Measurements from ENCODE around the gene TEX38. TPM values are rescaled to one million over a fixed set of nuclear protein-coding genes. Genes with fewer than 3 reads are reported as not detected.

Gene TEX38
- total and polyA plus RNA-seq, 2 donors (not counting 1 experiment from before 2014, with no cell fraction given), result not detected

DNA sequence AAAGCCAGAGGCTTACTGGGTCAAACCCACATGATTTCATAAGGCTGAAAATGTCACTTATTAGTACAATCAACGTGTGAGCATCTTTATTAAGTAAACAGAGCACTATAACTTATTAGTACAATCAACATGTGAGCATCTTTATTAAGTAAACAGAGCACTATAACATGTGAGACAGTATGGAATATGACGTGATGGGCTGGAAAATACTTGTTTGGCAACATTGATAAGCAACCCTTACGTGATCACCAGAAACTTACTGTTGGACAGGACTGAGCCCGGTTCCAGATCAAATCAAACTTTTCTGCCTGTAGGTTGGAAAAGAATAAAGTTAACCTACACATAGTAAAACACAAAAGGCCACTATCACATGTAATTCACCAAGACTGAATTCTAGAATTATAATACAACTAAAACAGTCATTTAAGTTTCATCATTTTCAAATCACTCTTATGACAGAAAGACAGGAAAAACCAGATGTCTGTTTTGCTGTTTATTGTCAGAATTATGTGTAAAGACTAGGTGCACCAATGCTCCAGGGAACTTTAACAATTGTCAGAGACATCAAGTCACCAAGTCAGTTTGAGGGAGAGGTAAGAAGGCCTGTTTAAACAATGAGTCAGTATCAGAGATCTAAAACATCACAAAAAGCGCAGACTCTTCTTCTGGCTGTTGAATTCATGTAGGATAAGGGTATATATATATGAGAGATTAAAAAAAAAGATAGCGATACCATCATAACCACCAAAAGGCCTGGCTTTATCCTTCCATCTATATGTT lies 19.1 kb upstream of the TEX38 start:
- Histone ChIP-seq H3K9me3 (ENCODE audit: control extremely low read depth in 1 of 3, control insufficient read depth in 2 of 3, insufficient read depth in 1 of 3, low read length in 2 of 3) (peaks cover 0 to 4% (median 2%) of the 10 kb centered on the region in 3 donors), H3K27ac (ENCODE audit: low read length in 2 of 2) (no peak overlapping the region), H4K20me1 (ENCODE audit: control insufficient read depth, insufficient read depth, low read length, poor library complexity, severe bottlenecking) (no peaks in the 10 kb centered on the region), H3K27me3 (replicated peaks in 1 of 4; ENCODE audit: control extremely low read depth in 1 of 4, control insufficient read depth in 3 of 4, insufficient read depth in 4 of 4, low read length in 3 of 4) (no peaks in the 10 kb centered on the region), H3K4me2 (replicated peaks; ENCODE audit: low read depth, low read length, poor library complexity, severe bottlenecking) (no peak overlapping the region), H3K79me2 (ENCODE audit: control insufficient read depth, insufficient read depth, low read length) (no peaks in the 10 kb centered on the region), H3K4me1 (ENCODE audit: control insufficient read depth in 2 of 2, insufficient read depth in 2 of 2, low read length in 2 of 2) (no peaks in the 10 kb centered on the region), H3K9ac (ENCODE audit: low read length) (no peak overlapping the region), H2AFZ (ENCODE audit: insufficient read depth, low read depth, low read length, poor library complexity, severe bottlenecking) (no peak overlapping the region), H3K4me3 (ENCODE audit: control extremely low read depth in 1 of 5, extremely low read depth in 1 of 5, insufficient read depth in 1 of 5, low read depth in 2 of 5, low read length in 4 of 5) (no peak overlapping the region), H3K36me3 (replicated peaks in 1 of 2; ENCODE audit: control extremely low read depth in 1 of 2, control insufficient read depth in 1 of 2, extremely low read depth in 1 of 2, insufficient read depth in 2 of 2, low read length in 1 of 2) (peaks cover 14 to 44% of the 10 kb centered on the region in 2 experiments)
- H3K9me3 Mint-ChIP-seq (ENCODE audit: insufficient read depth), result peaks cover 5% of the 10 kb centered on the region
- no peak overlapping the region for H3K4me3 Mint-ChIP-seq
- CTCF ChIA-PET, result no interaction called here
- ATAC-seq (ENCODE audit: low read depth), result no peak
- no peak for DNase-seq
- intact Hi-C loops (cut with micrococcal nuclease), result no loop called here
- no peak overlapping the region for H3K27ac Mint-ChIP-seq
- 100% methylated on average over 2 of the region's 6 CpGs for WGBS (ENCODE audit: insufficient coverage)
- no peaks in the 10 kb centered on the region for H3K27me3 Mint-ChIP-seq
- no peaks in the 10 kb centered on the region for H3K4me1 Mint-ChIP-seq
- TF ChIP-seq EZH2 (IDR thresholded peaks at IDR 0.05; ENCODE audit: borderline replicate concordance, insufficient read depth, low read depth, low read length, poor library complexity, severe bottlenecking), result no peak
- TF ChIP-seq, protein P1, sequence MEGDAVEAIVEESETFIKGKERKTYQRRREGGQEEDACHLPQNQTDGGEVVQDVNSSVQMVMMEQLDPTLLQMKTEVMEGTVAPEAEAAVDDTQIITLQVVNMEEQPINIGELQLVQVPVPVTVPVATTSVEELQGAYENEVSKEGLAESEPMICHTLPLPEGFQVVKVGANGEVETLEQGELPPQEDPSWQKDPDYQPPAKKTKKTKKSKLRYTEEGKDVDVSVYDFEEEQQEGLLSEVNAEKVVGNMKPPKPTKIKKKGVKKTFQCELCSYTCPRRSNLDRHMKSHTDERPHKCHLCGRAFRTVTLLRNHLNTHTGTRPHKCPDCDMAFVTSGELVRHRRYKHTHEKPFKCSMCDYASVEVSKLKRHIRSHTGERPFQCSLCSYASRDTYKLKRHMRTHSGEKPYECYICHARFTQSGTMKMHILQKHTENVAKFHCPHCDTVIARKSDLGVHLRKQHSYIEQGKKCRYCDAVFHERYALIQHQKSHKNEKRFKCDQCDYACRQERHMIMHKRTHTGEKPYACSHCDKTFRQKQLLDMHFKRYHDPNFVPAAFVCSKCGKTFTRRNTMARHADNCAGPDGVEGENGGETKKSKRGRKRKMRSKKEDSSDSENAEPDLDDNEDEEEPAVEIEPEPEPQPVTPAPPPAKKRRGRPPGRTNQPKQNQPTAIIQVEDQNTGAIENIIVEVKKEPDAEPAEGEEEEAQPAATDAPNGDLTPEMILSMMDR (IDR thresholded peaks at IDR 0.05), result no peak
- POLR2A ChIA-PET, result no interaction called here

DNA sequence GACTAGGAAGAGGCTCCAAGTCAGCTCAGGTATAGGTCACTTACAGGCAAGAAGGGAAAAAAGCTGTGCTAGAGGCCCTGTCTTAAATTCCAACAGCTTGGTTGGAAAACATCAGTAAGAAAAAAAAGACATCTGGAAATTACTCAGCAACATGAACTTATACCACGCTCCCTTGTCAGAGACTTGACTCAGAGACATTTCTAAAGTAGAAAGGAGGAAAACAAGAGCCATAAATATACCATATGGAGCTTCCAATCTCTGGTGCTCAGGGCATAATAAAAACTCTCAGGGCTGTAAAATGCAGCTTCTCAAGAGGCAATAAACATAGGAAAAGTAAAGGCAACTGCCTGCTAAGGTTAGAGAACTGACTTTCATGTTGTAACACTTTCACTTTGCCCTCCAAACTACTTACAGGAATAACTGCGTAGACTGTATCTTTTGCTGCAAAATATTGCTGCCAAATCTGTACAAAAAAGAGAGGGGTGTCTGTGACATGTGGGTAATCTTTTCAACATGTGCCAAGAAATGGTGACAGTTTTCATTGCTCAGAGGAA lies 18.2 kb upstream of the TEX38 start:
- H4K20me1 ChIP-seq (ENCODE audit: control insufficient read depth, insufficient read depth, low read length, poor library complexity, severe bottlenecking), result no peaks in the 10 kb centered on the region
- ATAC-seq (ENCODE audit: low read depth), result no peak
- H3K4me3 ChIP-seq (ENCODE audit: control extremely low read depth in 1 of 5, extremely low read depth in 1 of 5, insufficient read depth in 1 of 5, low read depth in 2 of 5, low read length in 4 of 5), result no peak overlapping the region
- no peaks in the 10 kb centered on the region for H3K4me1 ChIP-seq (ENCODE audit: control insufficient read depth in 2 of 2, insufficient read depth in 2 of 2, low read length in 2 of 2)
- no CpG with 5 or more reads among the region's 2 CpGs for WGBS (ENCODE audit: insufficient coverage)
- peaks cover 14 to 42% of the 10 kb centered on the region in 2 experiments for H3K36me3 ChIP-seq (replicated peaks in 1 of 2; ENCODE audit: control extremely low read depth in 1 of 2, control insufficient read depth in 1 of 2, extremely low read depth in 1 of 2, insufficient read depth in 2 of 2, low read length in 1 of 2)
- POLR2A ChIA-PET, result no interaction called here
- H3K27ac ChIP-seq (ENCODE audit: low read length in 2 of 2), result no peak overlapping the region
- intact Hi-C loops (cut with micrococcal nuclease), result no loop called here
- H3K9me3 ChIP-seq (ENCODE audit: control extremely low read depth in 1 of 3, control insufficient read depth in 2 of 3, insufficient read depth in 1 of 3, low read length in 2 of 3), result no peaks in the 10 kb centered on the region
- Mint-ChIP-seq H3K9me3 (ENCODE audit: insufficient read depth) (peaks cover 5% of the 10 kb centered on the region), H3K4me3 (no peak overlapping the region), H3K27ac (no peak overlapping the region), H3K27me3 (no peaks in the 10 kb centered on the region), H3K4me1 (no peaks in the 10 kb centered on the region)
- H3K4me2 ChIP-seq (replicated peaks; ENCODE audit: low read depth, low read length, poor library complexity, severe bottlenecking), result no peak overlapping the region
- CTCF ChIA-PET, result interaction anchor here (0.6 kb wide), 1 partner anchor 8 kb away, joined by 4 read pairs; no protein-coding TSS in a partner anchor
- no peak overlapping the region for H3K9ac ChIP-seq (ENCODE audit: low read length)
- DNase-seq, result no peak
- no peaks in the 10 kb centered on the region for H3K27me3 ChIP-seq (replicated peaks in 1 of 4; ENCODE audit: control extremely low read depth in 1 of 4, control insufficient read depth in 3 of 4, insufficient read depth in 4 of 4, low read length in 3 of 4)
- TF ChIP-seq EZH2 (IDR thresholded peaks at IDR 0.05; ENCODE audit: borderline replicate concordance, insufficient read depth, low read depth, low read length, poor library complexity, severe bottlenecking), result no peak
- TF ChIP-seq, protein P1 (IDR thresholded peaks at IDR 0.05), result no peak
- no peaks in the 10 kb centered on the region for H3K79me2 ChIP-seq (ENCODE audit: control insufficient read depth, insufficient read depth, low read length)
- H2AFZ ChIP-seq (ENCODE audit: insufficient read depth, low read depth, low read length, poor library complexity, severe bottlenecking), result no peak overlapping the region

Measured in B cell (primary cell).